Right lobe of liver (tissue), 4 donors: ENCODE results near the gene FADS2.

ENCODE experiments used
- POLR2A ChIP-seq: fragments of 450-650 bp; IDR thresholded peaks from one replicate; pipeline ENCODE4 v1.6.1; 2017; ENCODE audit warnings: antibody characterized with exemption, mild to moderate bottlenecking
- TF ChIP-seq, protein P1 (sequence below), 4 donors: fragments of 200-600 bp in 3 of 4; fragments of 450-650 bp in 1 of 4; IDR thresholded peaks; one replicate each; pipeline versions ENCODE4 v1.5.1 to v1.8.0; 2016 to 2022; ENCODE audit warnings: antibody characterized with exemption in 4 of 4, mild to moderate bottlenecking in 2 of 4
- donor health status: DM: no; HTN: no; CAD: no.
- donor health status: DM: no; HTN: no; CAD: no.
- donor health status: DM: no; HTN: yes; CAD: no.

DNA sequence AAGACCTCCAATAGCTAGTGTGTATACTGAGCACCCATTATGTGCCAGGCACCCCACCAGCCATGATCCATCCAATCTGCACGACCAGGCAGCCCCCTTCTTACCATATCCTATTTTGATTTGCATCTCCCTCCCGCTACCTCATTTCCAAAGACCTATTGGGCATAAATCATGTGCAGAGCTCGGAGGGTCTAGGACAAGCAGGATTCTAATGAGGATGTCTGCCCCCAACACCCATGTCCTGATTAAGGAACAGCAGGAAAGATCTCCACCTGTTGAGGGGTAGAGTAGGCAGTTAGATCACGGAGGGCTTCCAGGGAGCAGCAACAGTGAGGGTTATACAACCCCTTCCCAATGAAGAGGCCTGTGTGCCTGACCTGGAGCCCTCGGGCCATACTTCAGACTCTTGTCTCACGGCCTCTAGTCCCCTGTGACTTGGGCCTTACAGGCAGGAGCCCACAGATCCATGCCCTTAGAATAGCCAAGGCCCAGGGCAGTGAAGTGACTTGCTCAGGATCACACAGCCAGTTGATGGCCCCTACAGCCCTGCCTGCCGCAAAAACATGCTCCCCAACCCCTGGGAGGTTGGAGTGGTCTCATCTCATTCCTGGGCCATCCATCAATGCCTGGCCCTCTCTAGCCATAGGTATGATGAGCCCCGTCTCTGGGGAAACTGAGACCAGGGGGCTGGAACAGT, 85.7 kb downstream of the FADS2 start:
- TF ChIP-seq, protein P1, sequence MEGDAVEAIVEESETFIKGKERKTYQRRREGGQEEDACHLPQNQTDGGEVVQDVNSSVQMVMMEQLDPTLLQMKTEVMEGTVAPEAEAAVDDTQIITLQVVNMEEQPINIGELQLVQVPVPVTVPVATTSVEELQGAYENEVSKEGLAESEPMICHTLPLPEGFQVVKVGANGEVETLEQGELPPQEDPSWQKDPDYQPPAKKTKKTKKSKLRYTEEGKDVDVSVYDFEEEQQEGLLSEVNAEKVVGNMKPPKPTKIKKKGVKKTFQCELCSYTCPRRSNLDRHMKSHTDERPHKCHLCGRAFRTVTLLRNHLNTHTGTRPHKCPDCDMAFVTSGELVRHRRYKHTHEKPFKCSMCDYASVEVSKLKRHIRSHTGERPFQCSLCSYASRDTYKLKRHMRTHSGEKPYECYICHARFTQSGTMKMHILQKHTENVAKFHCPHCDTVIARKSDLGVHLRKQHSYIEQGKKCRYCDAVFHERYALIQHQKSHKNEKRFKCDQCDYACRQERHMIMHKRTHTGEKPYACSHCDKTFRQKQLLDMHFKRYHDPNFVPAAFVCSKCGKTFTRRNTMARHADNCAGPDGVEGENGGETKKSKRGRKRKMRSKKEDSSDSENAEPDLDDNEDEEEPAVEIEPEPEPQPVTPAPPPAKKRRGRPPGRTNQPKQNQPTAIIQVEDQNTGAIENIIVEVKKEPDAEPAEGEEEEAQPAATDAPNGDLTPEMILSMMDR (IDR thresholded peaks at IDR 0.05): no peak
- TF ChIP-seq POLR2A: no peak
